ENCODE results near the gene TRIM7.

The TRIM7 gene

DNA sequence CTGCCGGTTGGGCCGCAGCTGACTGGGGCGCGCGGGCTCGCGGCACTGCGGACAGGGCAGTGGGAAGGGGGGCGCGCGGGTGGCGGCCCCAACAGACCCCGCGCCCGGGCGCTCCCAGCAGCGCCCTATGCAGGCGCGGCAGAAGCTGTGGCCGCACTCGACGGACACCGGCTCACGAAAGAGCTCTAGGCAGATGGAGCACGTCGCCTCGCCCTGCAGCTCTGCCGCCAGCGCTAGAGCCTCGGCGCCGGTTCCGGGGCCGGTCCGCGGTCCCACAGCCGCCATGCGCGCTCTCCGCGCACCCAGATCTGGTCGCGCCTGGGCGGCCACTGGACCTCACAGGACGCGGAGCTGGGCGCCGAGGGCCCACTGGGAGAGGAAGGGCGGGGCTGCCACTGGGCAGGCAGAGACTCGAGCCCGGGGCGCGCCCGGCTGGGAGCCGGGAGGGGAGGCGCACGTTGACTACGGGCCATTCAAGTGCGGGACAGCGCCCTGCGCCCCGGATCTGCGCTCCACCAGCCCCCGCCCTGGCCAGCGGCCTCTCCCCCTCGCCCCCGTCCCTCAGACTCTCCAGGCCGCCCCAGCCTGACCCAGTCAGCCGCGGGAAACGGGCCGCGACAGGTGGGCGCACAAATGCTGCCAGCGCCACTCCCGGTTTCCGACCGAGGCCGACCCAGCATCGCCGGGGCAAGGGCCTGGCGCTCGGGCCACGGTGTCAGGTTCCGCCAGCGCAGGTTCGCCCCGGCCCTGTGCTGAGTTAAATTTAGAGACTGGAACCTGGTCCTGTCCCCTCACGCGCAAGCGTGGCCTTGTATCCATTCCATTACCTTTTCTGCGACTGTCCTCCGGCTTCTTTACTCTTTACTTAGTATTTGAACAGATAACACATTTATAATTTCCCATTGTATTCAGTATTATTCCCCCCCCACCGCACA is at the start of gene TRIM7:
Gene TRIM7 (minus strand): TSS at position 371 of the 935 bp plus-strand sequence. CDS start 86 bp downstream, at position 285.
- no peak for DNase-seq

DNA sequence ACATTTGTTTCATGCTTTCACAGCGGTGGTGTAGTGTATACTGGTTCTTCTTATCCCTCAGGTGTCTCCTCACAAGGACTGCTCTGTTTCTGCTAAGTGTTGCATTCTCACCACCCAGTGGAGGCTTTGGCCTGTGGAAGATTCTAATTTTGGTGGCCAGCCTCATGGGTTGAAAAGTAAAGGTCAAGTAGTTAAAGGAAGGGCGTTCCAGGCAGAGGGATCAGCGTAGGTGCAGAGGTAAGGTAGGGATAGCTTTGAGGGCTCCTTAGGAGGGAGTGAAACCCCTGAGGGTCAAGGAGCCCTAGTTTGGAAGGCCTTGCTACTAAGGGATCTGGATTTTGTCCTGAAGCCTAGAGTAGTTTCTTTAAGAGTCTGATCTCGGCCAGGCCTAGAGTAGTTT is 43.3 kb upstream of the TRIM7 start:
- DNase-seq: no peak

DNA sequence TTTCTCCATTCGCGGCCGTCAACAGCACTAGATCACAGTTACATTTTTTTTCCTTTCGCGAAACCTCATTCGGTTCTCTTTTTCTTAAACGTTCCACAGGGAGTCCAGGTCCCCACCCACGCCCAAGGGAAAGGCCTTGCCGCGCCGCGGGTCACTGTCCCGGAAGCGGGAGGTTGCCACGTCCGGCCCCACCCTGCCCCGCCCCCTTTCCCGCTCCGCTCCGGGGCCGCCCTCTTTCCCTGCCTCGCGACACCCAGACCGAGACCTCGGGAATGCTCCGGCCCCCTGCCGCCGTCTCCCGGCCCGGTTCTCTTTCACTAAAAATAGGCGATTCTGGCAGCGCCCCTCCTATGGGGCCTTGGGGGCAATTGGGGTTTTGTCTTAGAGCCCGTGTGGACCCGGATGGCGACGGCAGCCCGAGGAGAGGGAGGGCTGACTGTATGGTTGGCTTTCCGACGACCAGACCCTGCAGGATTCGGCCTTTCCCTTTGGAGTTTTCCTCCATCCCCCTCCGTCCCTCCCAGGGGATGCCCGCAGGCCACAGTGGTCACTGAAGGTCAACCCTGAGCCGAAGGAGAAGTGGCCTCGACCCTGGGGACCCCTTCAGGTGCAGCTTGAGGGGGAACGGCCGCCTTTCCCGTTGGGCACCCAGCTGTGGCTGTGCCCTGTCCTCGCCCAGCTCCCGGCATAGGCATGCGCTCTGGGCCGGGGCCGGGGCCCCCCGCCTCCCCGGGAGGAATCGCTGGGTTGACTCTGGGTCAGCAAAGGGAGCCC is 41.5 kb upstream of the TRIM7 start:
- DNase-seq: no peak

DNA sequence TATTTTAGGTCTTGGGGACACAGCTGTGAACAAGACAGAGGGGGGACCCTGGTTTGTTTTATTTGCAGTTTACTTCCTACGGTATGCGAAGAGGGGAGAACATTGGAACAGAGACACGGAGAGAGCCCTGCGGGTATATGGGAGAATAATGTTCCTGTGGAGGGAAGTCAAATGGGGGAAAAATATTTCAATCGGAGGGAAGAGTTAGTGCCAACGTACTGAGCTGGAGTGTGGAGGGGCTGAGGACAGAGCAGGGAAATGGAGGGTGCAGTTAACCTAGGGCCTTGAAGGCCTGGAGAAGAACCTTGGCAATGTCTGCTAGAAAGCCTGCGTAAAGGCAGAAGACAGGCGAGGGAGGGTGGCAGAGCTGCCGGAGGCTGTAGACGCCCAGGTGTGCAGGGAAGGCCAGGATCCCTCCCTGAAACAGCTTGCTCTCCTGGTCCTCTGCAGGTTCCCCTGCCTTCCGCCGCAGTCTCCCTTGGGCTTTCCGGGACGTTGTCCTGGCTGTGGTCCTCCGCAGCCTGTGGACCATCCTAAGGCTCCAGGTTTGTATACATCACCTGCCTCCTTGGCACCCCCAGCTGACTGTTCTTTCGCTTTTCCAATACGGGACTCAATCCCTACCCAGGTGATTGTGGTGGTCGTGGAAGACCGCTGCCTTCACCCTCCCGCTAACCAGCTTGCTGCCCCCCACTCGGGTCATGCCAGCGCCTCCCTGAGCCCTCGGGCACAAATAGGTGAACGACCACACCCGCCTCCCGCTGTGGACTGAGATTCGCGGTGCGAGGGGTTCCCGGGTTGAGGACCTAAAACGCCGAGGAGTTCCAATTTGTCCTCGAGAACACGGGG is 40.7 kb upstream of the TRIM7 start:
- no peak for DNase-seq

DNA sequence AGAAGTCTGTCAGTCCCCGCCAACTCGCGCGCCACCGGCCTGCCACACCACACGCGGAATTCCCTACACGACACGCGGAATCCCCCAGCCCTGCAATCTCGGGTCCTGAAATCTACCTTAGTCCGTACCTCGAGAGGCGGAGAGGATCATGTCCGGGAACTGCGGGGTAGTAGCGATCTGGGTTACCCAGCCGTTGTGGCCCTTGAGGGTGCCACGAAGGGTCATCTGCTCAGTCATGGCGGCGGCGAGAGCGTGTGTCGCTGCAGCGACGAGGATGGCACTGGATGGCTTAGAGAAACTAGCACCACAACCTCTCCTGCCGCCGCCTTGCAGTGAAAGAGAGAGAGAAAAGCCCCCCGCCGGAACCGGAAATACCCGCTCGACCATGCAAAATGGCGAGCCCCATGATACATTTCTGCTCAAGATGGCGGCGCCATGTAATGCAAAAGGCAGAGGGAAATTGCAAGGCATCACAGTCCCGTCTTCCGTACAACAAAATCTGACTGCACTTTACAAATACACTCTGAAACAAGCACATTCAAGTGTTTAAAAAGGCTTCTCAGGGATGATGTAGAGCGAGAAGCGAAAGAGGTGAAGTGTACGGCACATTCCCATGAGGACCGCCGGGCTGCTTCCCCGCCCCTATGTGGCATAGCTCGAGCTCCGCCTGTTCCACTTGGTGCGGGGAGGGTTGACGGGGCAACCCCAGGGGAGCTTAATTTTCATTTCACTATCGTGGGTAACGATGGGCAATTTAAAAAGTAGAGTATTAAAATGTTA is 38.8 kb upstream of the TRIM7 start, which contains the start of gene RACK1:
Gene RACK1 (minus strand): TSS at position 343 of the 780 bp plus-strand sequence. CDS start 106 bp downstream, at position 237.
- no peak for DNase-seq

DNA sequence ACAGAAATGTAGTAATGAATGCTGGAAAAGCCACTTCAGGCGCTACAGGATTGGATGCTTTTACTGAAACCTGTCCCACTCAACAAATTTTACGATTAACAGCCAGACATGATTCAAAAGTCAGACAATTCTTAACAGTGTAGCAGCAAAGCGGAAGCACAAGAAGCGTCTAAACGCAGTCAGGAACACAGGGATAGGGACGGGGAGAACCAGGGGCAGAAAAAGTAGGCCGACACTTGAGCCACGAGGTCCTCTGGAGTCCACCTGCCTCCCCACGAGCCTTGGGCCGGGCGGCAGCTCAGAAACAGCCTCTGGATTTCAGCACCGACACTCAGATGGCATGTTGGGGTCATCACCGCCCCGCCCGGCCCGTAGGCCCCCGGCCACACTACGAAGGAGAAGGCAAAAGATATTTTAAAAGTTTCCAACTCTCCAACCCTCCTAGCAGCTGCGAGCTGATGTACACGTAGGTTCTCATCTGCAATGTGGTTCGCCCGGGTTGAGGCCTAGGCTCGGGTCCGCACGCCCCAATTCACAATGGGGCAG is 38.1 kb upstream of the TRIM7 start:
- no peak for DNase-seq

DNA sequence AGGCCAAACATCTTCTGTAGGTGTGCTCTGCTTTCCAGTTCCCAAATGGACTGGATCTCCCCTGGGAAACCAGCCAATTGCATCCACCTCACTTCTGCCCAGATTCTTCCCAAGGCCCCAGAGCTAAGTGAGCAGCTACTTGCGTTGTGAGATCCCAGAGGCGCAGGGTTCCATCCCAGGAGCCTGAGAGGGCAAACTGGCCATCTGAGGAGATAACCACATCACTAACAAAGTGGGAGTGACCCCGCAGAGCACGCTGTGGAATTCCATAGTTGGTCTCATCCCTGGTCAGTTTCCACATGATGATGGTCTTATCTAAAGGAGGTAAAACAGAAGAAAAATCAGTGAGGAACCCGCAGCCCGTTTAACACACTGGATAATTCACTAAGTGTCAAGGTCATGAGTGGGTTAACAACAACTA is 37.0 kb upstream of the TRIM7 start:
- no peak for DNase-seq

DNA sequence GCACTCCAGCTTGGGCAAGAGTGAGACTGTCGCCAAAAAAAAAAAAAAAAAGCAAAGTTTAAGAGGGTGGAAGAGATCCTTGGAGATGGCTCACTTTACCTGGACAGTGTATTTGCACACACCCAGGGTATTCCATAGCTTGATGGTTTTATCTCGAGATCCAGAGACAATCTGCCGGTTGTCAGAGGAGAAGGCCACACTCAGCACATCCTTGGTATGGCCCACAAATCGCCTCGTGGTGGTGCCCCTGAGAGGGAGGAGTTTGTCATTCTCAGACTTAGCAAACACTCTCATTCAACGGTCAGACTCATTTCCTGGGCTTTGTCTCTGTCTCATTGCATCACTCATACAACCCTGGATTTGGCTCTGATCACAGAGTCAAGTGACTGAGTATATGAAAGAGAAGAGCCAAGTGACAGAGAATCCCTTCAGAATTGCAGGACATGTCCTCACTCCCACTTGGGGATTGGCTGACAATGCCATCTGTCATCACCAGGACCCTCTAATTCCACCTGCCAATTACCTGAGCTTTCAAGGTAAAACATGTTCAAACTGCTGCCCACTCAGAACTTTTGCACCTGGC is 36.5 kb upstream of the TRIM7 start:
- DNase-seq: no peak

DNA sequence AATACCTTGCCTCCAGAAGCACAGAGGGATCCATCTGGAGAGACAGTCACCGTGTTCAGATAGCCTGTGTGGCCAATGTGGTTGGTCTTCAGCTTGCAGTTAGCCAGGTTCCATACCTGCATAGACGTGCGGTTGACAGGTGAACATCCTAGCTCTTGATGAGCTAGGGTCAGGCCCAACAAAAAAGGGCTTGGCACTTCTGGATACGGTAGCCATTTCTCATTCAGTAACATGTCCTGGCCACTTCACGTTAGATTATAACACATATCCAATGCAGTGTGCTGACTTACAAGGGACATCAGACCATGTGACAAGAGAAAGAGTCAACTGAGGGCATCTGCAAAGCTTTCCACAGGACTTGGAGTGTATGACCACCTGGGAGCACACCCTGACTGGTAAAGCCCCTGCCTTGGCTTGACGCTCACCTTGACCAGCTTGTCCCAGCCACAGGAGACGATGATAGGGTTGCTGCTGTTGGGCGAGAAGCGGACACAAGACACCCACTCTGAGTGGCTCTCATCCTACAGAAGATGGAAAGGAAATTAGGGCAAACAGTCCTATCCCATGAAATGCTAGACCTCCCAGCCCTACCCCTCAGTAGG is 34.2 kb upstream of the TRIM7 start:
- no peak for DNase-seq

DNA sequence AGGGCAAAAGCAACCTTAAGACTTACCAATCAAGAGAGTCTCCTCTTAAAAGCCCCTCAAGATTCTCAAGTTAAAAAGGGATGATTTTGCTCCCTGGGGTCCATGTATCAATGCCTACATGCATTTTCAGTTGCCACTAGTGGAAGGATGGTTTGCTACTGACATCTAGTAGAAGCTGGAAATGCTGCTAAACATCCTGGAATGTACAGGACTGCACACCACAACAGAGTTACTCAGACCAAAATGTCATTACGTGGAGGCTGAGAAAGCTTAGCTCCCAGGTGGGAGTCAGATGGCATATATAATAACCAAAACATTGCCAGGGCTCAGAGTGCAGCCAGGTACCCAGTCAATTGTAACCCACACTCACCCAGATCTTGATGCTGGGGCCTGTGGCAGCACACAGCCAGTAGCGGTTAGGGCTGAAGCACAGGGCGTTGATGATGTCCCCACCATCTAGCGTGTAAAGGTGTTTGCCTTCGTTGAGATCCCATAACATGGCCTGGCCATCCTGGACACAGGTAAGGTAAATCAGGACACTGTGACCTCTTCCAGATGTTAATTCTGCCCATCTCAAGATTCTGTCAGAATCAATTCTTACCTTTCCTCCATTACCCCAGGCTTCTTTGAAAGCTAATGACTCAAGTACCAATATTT is 32.9 kb upstream of the TRIM7 start:
- no peak for DNase-seq

DNA sequence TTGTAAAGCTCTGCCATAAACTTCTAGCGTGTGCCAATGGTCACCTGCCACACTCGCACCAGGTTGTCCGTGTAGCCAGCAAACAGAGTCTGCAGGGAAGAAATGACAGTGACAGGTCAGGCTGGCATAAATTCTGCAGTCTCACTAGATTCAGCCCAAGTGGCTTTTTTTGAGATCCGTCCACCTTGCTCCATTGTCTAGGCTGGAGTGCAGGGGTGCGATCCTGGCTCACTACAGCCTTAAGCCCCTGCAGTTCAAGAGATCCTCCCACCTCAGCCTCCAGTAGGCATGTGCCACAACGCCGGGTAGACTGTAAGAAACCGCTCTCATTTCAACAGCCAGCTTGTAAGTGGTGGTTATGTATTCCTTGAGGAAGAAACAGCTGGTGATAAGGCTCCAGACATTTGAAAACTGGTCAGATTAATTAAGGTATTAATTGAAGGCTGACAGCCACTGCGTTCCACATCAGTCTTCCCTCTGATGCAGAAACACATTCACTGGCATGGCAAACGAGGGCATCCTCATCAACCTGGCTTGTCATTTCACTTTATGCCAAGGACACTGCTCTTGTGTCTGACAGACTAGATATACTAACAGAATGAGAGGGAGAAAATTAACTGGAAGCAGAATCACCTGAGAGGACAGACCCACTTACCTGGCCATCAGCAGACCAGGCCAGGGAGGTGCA is 32.1 kb upstream of the TRIM7 start:
- DNase-seq: no peak

DNA sequence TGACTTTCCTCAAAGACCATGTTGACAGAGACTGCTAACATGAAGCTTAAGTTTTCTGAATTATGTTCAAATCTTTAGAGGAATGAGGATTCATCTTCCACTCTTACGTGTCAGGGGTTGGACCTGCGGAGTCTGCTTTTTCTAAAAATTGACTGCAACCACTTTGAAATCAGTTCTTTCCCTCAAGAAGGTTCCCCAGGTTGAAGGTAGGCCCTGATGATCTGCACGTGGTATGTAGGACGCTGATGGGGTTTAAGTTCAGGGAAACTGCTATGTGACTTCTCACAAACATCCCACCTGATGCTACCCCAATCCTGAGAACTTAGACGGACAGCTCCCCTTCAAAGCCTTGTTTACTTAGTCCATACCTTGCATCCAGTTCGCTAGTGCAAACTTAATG is 31.5 kb upstream of the TRIM7 start:
- no peak for DNase-seq

DNA sequence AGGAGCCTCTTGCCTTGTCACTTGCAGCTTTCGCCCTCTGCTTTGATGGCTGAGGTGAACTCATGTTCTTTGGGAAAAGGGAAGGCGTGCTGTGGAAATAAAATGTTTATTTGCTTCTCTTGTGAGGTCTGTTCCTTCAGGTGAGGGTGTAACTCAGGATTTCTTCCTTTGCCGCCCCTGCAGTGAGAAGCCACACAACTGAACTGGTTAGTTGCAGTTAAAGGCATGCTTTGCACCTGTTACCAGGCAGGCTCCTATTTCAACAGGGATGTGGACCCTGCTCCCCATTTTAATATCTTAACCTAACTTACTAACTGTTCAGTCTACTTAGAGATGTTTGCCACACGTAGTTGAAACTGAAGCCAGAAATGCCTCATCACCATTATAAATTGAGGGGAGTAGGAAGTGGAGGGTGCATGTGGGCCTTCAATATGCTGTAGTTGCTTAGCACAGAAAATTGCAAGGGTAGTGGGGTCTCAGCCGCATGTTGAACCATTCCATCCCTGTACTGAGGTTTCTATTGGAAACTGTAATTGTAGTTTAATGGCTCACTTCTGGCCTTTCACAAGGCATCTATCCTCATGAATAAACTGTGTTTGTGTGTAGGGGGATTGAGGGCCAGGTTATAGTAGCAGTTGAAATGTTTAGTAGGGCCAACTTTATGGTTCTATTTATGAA is 30.8 kb upstream of the TRIM7 start:
- DNase-seq: no peak

DNA sequence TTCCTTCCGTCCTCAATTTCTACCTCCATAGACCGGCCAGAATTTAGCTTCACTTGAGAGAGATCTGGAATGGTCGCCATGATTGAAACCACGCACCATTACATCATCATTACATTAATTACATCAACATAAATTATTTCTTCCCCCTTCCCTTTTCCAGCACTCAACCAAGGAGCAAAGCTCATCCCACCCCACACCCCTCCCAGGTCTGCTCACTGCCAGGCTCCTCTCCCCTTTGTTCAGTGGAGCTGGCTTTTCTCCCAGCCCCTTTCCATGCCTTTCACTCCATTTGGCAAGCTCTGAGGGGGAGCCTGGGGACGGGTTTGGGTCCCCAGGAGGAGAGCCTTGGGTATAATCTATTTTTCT is 30.3 kb upstream of the TRIM7 start:
- DNase-seq: no peak

DNA sequence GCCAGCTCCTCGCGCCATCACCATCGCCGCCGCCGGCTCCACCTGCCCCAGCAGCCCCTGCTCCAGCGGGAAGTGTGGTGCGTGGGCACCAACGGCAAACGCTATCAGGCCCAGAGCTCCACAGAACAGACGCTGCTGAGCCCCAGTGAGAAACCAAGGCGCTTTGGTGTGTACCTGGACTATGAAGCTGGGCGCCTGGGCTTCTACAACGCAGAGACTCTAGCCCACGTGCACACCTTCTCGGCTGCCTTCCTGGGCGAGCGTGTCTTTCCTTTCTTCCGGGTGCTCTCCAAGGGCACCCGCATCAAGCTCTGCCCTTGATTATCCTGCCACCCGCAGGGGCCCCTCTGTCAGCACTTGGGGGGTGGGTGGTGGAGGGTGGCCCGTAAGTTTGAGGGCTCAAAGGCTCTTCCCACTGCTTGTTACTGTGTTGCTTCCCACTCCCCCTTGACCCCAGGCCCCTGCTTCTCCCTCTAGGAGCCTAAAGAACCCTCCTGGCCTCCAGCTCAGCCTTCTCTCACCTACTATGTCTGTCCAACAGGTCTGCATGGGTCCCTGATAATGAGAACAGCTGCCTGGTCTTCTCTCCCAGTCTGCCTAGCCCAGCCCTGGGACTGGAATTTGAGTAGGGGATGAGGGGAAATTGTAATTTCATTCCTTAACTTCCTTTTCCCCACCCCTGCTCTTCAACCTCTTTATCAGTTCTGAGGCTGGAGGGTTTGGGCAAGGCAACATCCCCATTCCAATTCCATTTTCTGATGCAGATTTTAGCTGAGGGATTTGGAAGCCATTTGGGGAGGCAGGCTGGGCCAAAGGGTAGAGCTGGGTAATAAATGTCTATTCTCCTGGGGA is 29.7 kb upstream of the TRIM7 start:
- DNase-seq: no peak

DNA sequence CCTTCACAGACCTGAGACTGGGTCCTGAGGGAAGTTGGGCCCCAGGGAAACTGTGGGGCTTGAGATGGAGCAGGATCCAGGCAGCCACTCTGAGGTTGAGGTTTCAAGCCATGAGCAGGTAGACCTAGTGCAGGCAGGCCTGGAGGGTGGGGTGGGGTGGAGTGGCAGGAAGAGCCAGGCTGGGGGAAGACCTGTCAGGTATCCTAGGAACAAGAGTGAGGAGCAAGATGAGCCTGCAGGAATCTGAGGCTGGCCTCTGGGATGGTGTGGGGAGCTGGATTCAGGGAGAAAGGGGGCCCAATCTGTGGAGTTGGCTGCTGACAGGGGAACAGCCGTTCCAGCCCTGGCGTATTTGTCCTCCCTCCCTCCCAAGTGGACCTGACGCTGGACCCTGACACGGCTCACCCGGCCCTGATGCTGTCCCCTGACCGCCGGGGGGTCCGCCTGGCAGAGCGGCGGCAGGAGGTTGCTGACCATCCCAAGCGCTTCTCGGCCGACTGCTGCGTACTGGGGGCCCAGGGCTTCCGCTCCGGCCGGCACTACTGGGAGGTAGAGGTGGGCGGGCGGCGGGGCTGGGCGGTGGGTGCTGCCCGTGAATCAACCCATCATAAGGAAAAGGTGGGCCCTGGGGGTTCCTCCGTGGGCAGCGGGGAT is 28.9 kb upstream of the TRIM7 start:
- no peak for DNase-seq

DNA sequence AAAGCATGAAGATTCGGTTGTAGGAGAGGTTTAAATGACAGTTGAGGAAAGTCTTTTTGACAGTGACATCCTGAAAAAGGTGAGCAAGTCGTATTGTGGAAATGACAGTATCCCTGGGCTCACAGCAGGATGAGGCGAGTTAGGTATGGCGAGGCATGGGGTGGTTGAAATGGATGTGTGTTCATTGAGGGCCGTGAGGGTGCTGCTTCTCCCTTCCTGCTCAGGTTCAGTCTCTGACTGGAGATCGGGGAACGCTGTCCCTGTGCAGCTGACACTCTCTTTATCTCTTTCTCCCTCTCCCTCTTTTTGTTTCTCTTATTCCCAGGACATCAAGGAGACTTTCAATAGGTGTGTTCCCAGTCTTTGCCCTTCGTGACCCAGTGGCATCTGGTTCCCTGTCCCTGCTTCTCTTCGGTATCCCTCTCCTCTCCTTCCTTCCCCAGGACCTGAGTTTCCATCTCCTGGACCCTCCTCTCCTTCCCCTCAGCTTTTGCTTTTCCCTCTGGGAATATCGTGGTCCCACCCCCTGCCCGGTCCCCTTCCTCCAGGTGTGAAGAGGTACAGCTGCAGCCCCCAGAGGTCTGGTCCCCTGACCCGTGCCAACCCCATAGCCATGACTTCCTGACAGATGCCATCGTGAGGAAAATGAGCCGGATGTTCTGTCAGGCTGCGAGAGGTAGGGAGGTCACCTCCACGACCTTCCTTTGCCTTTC is 28.2 kb upstream of the TRIM7 start:
- DNase-seq: no peak

All from stimulated activated naive CD4-positive, alpha-beta T cell (primary cell).